H9 (cell line): ENCODE measurements around the gene ERBIN. TPM values are rescaled to one million over a fixed set of nuclear protein-coding genes. Genes with fewer than 3 reads are reported as not detected.
"Not testable (repeated sequence)": the region's sequence is repeated elsewhere in the genome, so short reads cannot be mapped to it uniquely, and the experiment has no call there.

ENCODE experiments used
- DNase-seq: peaks from one replicate; pipeline ENCODE4 v3.0.0-alpha.2; 2017
- H2AFZ ChIP-seq: one replicate; pipeline ENCODE4 v1.6.1; 2013; ENCODE audit warnings: mild to moderate bottlenecking, low read length, control low read depth, moderate library complexity
- H2AK5ac ChIP-seq: 2 replicates; pipeline ENCODE4 v1.6.1; 2013; ENCODE audit warnings: low read length, control low read depth, mixed read lengths; ENCODE audit not compliant: insufficient read length
- H2BK120ac ChIP-seq: one replicate; pipeline ENCODE4 v1.6.1; 2013; ENCODE audit warnings: low read depth, mild to moderate bottlenecking, low read length, control low read depth, inconsistent platforms; ENCODE audit not compliant: poor library complexity, severe bottlenecking
- H2BK12ac ChIP-seq: 2 replicates; pipeline ENCODE4 v1.6.1; 2013; ENCODE audit warnings: low read length, control low read depth, mixed read lengths, low read depth; ENCODE audit not compliant: insufficient read length
- H2BK15ac ChIP-seq: 2 replicates; pipeline ENCODE4 v1.6.1; 2013; ENCODE audit warnings: low read depth, low read length, control low read depth
- H2BK20ac ChIP-seq: one replicate; pipeline ENCODE4 v1.6.1; 2013; ENCODE audit warnings: low read depth, mild to moderate bottlenecking, low read length, control low read depth, inconsistent platforms; ENCODE audit not compliant: poor library complexity, severe bottlenecking
- H2BK5ac ChIP-seq: 2 replicates; pipeline ENCODE4 v1.6.1; 2013; ENCODE audit warnings: low read length, control low read depth, mixed read lengths; ENCODE audit not compliant: insufficient read length
- H3K14ac ChIP-seq: 2 replicates; pipeline ENCODE4 v1.6.1; 2013; ENCODE audit warnings: low read length, control low read depth; ENCODE audit not compliant: insufficient read depth
- H3K18ac ChIP-seq: 2 replicates; pipeline ENCODE4 v1.6.1; 2013; ENCODE audit warnings: low read depth, mild to moderate bottlenecking, mixed read lengths, low read length, control low read depth; ENCODE audit not compliant: insufficient read length
- H3K23ac ChIP-seq: 2 replicates; pipeline ENCODE4 v1.6.1; 2013; ENCODE audit warnings: low read length, control low read depth, mixed read lengths, low read depth; ENCODE audit not compliant: insufficient read length
- H3K23me2 ChIP-seq: 2 replicates; pipeline ENCODE4 v1.6.1; 2013; ENCODE audit warnings: low read depth, mild to moderate bottlenecking, mixed read lengths, low read length, control low read depth; ENCODE audit not compliant: insufficient read length, poor library complexity, severe bottlenecking
- H3K27ac ChIP-seq: 2 replicates; pipeline ENCODE4 v1.5.1; 2013; ENCODE audit warnings: low read length, control low read depth, mixed read lengths, low read depth; ENCODE audit not compliant: insufficient read length
- H3K27me3 ChIP-seq: 2 replicates; pipeline ENCODE4 v1.6.1; 2013; ENCODE audit warnings: low read length, control low read depth, inconsistent platforms; ENCODE audit not compliant: insufficient read depth
- H3K4ac ChIP-seq: 2 replicates; pipeline ENCODE4 v1.6.1; 2013; ENCODE audit warnings: low read depth, mild to moderate bottlenecking, control low read depth, inconsistent platforms, low read length, moderate library complexity
- H3K4me1 ChIP-seq: 2 replicates; pipeline ENCODE4 v1.6.1; 2013; ENCODE audit warnings: low read length, control low read depth, inconsistent platforms; ENCODE audit not compliant: insufficient read depth
- H3K4me2 ChIP-seq: 2 replicates; pipeline ENCODE4 v1.6.1; 2013; ENCODE audit warnings: low read length, control low read depth, mixed read lengths; ENCODE audit not compliant: insufficient read length, insufficient read depth
- H3K56ac ChIP-seq: 2 replicates; pipeline ENCODE4 v1.6.1; 2013; ENCODE audit warnings: low read depth, mild to moderate bottlenecking, mixed read lengths, low read length, control low read depth; ENCODE audit not compliant: insufficient read length
- H3K79me1 ChIP-seq: 2 replicates; pipeline ENCODE4 v1.6.1; 2013; ENCODE audit warnings: low read depth, mild to moderate bottlenecking, moderate library complexity, low read length, control low read depth, inconsistent platforms; ENCODE audit not compliant: insufficient read depth, poor library complexity, severe bottlenecking
- H3K79me2 ChIP-seq: 2 replicates; pipeline ENCODE4 v1.6.1; 2013; ENCODE audit warnings: low read length, control low read depth, inconsistent platforms; ENCODE audit not compliant: insufficient read depth
- H3K9ac ChIP-seq: 2 replicates; pipeline ENCODE4 v1.6.1; 2013; ENCODE audit warnings: low read length, control low read depth, mixed read lengths; ENCODE audit not compliant: insufficient read length; ENCODE audit errors: extremely low read depth
- H3K9me3 ChIP-seq: one replicate; pipeline ENCODE4 v1.6.1; 2013; ENCODE audit warnings: low read depth, low read length, inconsistent platforms; ENCODE audit not compliant: control insufficient read depth
- H3T11ph ChIP-seq: one replicate; pipeline ENCODE4 v1.6.1; 2013; ENCODE audit warnings: mild to moderate bottlenecking, low read length, control low read depth, inconsistent platforms
- H4K20me1 ChIP-seq: one replicate; pipeline ENCODE4 v1.6.1; 2013; ENCODE audit not compliant: control insufficient read depth, insufficient read length, insufficient read depth
- H4K5ac ChIP-seq: 2 replicates; pipeline ENCODE4 v1.6.1; 2013; ENCODE audit warnings: low read depth, mild to moderate bottlenecking, mixed read lengths, low read length, control low read depth; ENCODE audit not compliant: insufficient read length
- H4K8ac ChIP-seq: replicated peaks from 2 replicates; pipeline ENCODE4 v1.6.1; 2013; ENCODE audit warnings: low read length, control low read depth, mixed read lengths, low read depth; ENCODE audit not compliant: insufficient read length
- H4K91ac ChIP-seq: 2 replicates; pipeline ENCODE4 v1.6.1; 2013; ENCODE audit warnings: low read depth, mild to moderate bottlenecking, moderate library complexity, mixed read lengths, low read length, control low read depth; ENCODE audit not compliant: insufficient read length
- H3K27ac Mint-ChIP-seq, 3 experiments: 2 replicates in 2 of 3; 3 replicates in 1 of 3; pipeline ENCODE4 v1.8.0; 2020 to 2021; ENCODE audit warnings: mixed read lengths in 3 of 3, mild to moderate bottlenecking in 1 of 3, moderate library complexity in 1 of 3
- H3K27me3 Mint-ChIP-seq: 2 replicates; pipeline ENCODE4 v1.8.0; 2021; ENCODE audit warnings: low read depth, mild to moderate bottlenecking, moderate library complexity, mixed read lengths
- H3K36me3 Mint-ChIP-seq, 3 experiments: 2 replicates in 2 of 3; 3 replicates in 1 of 3; pipeline ENCODE4 v1.8.0; 2020 to 2021; ENCODE audit warnings: low read depth in 3 of 3, mixed read lengths in 3 of 3; ENCODE audit not compliant: insufficient read depth in 1 of 3
- H3K4me1 Mint-ChIP-seq, 2 experiments: 2 replicates each; pipeline ENCODE4 v1.8.0; 2020; ENCODE audit warnings: mixed read lengths in 2 of 2
- H3K4me3 Mint-ChIP-seq, 2 experiments: 2 replicates in 1 of 2; 3 replicates in 1 of 2; pipeline ENCODE4 v1.8.0; 2020 to 2021; ENCODE audit warnings: mild to moderate bottlenecking in 2 of 2, mixed read lengths in 2 of 2, moderate library complexity in 1 of 2
- H3K9me3 Mint-ChIP-seq, 2 experiments: 2 replicates in 1 of 2; 3 replicates in 1 of 2; pipeline ENCODE4 v1.8.0; 2020; ENCODE audit warnings: mild to moderate bottlenecking in 2 of 2, mixed read lengths in 2 of 2, moderate library complexity in 1 of 2
- WGBS: extraction: QIAGEN DNeasy Blood & Tissue Kit; methylation state at CpG from one replicate; pipeline ENCODE4 v1.1.7; 2013; ENCODE audit warnings: missing lambda C conversion rate, low lambda C conversion rate, mixed read lengths; ENCODE audit not compliant: insufficient read length; ENCODE audit errors: extremely low coverage; 5-methylcytosine and 5-hydroxymethylcytosine counted together
- total RNA-seq: library from RNA; stranded (reverse); gene quantifications from 2 replicates; pipeline ENCODE4 v1.2.1, GENCODE V29; 2021
- TF ChIP-seq, protein P1 (sequence below): fragments of 200-600 bp; sonication (generic); conservative IDR thresholded peaks from 3 replicates; pipeline ENCODE4 v1.8.0; 2021; ENCODE audit warnings: antibody characterized with exemption, mild to moderate bottlenecking

ERBIN gene
- total RNA-seq, 1 experiment from 2014 or later: 42.9 TPM

DNA sequence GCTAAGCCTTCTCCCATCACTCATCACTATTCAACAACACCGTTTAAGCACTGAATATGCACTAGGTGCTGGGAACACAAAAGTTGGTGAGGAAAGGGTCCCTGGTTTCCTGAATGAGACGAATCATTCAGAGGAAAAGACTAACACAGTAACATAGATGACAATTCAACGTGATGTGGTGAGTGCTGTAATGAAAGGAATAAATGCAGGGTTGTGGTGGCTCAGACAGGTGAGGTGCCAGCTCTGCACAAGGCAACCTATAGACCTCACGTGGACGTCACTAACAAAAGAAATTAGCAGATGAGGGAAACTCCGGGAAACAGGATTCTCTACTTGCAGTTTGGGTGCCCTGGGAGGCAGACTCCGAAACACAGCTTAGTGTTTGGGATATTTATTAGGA, 40.0 kb upstream of the ERBIN start:
- Histone ChIP-seq H3K9me3 (no peaks in the 10 kb centered on the region), H2AK5ac (no peak overlapping the region), H3K4me2 (no peak overlapping the region), H3K4ac (no peak overlapping the region), H3K79me2 (no peaks in the 10 kb centered on the region), H3K27me3 (no peaks in the 10 kb centered on the region; the same call in 1 of the 2 replicates), H3K56ac (no peak overlapping the region), H3K9ac (no peak overlapping the region), H3K23ac (no peak overlapping the region), H4K5ac (no peak overlapping the region), H3K4me1 (no peaks in the 10 kb centered on the region), H2BK15ac (no peak overlapping the region), H3K79me1 (no peaks in the 10 kb centered on the region), H2AFZ (no peak overlapping the region), H3T11ph (no peak overlapping the region), H2BK20ac (no peak overlapping the region), H3K27ac (no peak overlapping the region), H4K8ac (no peak overlapping the region), H2BK12ac (no peak overlapping the region), H3K14ac (no peak overlapping the region), H3K23me2 (no peaks in the 10 kb centered on the region), H4K91ac (no peak overlapping the region), H3K18ac (no peak overlapping the region), H2BK120ac (no peak overlapping the region), H2BK5ac (no peak overlapping the region), H4K20me1 (no peaks in the 10 kb centered on the region)
- H3K4me1 Mint-ChIP-seq: 0 out of 4 replicates have a peak, but pooled peaks cover 0 to 2% of the 10 kb centered on the region in 2 experiments
- TF ChIP-seq, protein P1, sequence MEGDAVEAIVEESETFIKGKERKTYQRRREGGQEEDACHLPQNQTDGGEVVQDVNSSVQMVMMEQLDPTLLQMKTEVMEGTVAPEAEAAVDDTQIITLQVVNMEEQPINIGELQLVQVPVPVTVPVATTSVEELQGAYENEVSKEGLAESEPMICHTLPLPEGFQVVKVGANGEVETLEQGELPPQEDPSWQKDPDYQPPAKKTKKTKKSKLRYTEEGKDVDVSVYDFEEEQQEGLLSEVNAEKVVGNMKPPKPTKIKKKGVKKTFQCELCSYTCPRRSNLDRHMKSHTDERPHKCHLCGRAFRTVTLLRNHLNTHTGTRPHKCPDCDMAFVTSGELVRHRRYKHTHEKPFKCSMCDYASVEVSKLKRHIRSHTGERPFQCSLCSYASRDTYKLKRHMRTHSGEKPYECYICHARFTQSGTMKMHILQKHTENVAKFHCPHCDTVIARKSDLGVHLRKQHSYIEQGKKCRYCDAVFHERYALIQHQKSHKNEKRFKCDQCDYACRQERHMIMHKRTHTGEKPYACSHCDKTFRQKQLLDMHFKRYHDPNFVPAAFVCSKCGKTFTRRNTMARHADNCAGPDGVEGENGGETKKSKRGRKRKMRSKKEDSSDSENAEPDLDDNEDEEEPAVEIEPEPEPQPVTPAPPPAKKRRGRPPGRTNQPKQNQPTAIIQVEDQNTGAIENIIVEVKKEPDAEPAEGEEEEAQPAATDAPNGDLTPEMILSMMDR: no peak
- no peak overlapping the region for H3K27ac Mint-ChIP-seq
- no peaks in the 10 kb centered on the region for H3K36me3 Mint-ChIP-seq
- no peak for DNase-seq
- H3K27me3 Mint-ChIP-seq: peaks cover 4% of the 10 kb centered on the region
- no CpG with 5 or more reads among the region's 7 CpGs for WGBS
- H3K4me3 Mint-ChIP-seq: no peak overlapping the region
- H3K9me3 Mint-ChIP-seq: no peaks in the 10 kb centered on the region

DNA sequence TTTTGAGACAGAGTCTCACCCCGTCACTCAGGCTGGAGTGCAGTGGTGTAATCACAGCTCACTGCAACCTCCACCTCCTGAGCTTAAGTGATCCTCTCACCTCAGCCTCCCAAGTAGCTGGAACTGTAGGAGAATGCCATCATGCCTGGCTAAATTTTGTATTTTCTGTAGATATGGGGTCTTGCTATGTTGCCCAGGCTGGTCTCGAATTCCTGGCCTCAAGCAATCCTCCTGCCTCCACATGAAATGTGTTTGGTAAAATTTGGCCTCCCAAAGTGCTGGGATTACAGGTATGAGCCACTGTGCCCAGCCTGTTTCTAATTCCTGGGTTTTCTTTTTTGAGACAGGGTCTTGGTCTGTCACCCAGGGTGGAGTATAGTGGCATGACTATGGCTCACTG, 34.4 kb upstream of the ERBIN start:
- DNase-seq, H3K4ac ChIP-seq, H2BK15ac ChIP-seq, H3T11ph ChIP-seq, H3K23me2 ChIP-seq, H2BK5ac ChIP-seq, H4K20me1 ChIP-seq, H3K14ac ChIP-seq, H2AK5ac ChIP-seq, H2BK20ac ChIP-seq, H3K4me2 ChIP-seq, H3K79me2 ChIP-seq, H3K18ac ChIP-seq, H3K9me3 ChIP-seq, H3K36me3 Mint-ChIP-seq, H2BK12ac ChIP-seq, H3K9me3 Mint-ChIP-seq, H4K5ac ChIP-seq, H3K9ac ChIP-seq, H3K4me1 ChIP-seq, H2BK120ac ChIP-seq, H4K91ac ChIP-seq, H2AFZ ChIP-seq, H3K27me3 Mint-ChIP-seq, H3K56ac ChIP-seq, H3K79me1 ChIP-seq, H4K8ac ChIP-seq, H3K4me3 Mint-ChIP-seq, H3K27ac Mint-ChIP-seq, H3K27me3 ChIP-seq, H3K27ac ChIP-seq, H3K23ac ChIP-seq: not testable (repeated sequence)
- peaks cover 10 to 11% of the 10 kb centered on the region in 2 experiments for H3K4me1 Mint-ChIP-seq
- WGBS: no CpG with 5 or more reads among the region's 2 CpGs
